Uterus (tissue), 2 donors: ENCODE measurements around the gene AGA.

ENCODE experiments used
- POLR2A ChIP-seq, 2 donors: fragments of 450-650 bp; IDR thresholded peaks; one replicate each; pipeline ENCODE4 v1.6.1; 2016; ENCODE audit warnings: antibody characterized with exemption in 2 of 2, mild to moderate bottlenecking in 1 of 2, moderate library complexity in 1 of 2
- TF ChIP-seq, protein P1 (sequence below), 4 experiments: fragments of 200-600 bp in 2 of 4; fragments of 450-650 bp in 2 of 4; sonication (generic) in 2 of 4; IDR thresholded peaks; one replicate each; pipeline ENCODE4 v1.5.1; 2016 to 2019; ENCODE audit warnings: antibody characterized with exemption in 4 of 4, mild to moderate bottlenecking in 2 of 4, moderate library complexity in 1 of 4

DNA sequence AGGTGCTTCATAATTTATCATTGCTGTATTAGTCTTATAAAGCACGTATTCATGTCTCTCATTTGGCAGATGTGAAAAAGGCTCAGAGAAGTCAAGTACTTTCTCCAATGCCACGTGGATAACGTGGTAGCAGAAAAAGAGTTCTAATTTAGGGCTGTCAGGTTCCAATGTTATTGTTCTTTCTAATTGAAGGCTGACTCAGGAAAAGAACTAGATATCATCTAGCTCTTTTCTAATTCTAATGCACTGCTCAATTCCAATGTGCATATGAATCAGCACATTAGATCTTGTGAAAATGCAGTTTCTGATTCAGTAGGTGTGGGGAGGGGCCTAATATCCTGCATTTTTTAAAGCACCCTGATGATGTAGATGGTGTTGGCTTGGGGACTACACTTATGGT, 22.8 kb downstream of the AGA start:
- TF ChIP-seq, protein P1, sequence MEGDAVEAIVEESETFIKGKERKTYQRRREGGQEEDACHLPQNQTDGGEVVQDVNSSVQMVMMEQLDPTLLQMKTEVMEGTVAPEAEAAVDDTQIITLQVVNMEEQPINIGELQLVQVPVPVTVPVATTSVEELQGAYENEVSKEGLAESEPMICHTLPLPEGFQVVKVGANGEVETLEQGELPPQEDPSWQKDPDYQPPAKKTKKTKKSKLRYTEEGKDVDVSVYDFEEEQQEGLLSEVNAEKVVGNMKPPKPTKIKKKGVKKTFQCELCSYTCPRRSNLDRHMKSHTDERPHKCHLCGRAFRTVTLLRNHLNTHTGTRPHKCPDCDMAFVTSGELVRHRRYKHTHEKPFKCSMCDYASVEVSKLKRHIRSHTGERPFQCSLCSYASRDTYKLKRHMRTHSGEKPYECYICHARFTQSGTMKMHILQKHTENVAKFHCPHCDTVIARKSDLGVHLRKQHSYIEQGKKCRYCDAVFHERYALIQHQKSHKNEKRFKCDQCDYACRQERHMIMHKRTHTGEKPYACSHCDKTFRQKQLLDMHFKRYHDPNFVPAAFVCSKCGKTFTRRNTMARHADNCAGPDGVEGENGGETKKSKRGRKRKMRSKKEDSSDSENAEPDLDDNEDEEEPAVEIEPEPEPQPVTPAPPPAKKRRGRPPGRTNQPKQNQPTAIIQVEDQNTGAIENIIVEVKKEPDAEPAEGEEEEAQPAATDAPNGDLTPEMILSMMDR (IDR thresholded peaks at IDR 0.05), result no peak
- no peak for TF ChIP-seq POLR2A (IDR thresholded peaks at IDR 0.05)
